ENCODE measurements around the gene SLC6A18.

GRCh38 chr5:1190837-1191239 is 34.3 kb upstream of the SLC6A18 start:
- TF ChIP-seq POLR2AphosphoS5 (IDR thresholded peaks at IDR 0.05) (no peak), CTCF (IDR thresholded peaks at IDR 0.05) (no peak), POLR2A (IDR thresholded peaks at IDR 0.05) (no peak)

All from gastroesophageal sphincter (tissue), 3 donors.